DMS79 (cell line): ENCODE measurements around the gene CD247.

Source experiments
- DNase-seq: peaks from one replicate; lab custom pipeline; 2025; lab: John Stamatoyannopoulos, UW

The CD247 gene

DNA sequence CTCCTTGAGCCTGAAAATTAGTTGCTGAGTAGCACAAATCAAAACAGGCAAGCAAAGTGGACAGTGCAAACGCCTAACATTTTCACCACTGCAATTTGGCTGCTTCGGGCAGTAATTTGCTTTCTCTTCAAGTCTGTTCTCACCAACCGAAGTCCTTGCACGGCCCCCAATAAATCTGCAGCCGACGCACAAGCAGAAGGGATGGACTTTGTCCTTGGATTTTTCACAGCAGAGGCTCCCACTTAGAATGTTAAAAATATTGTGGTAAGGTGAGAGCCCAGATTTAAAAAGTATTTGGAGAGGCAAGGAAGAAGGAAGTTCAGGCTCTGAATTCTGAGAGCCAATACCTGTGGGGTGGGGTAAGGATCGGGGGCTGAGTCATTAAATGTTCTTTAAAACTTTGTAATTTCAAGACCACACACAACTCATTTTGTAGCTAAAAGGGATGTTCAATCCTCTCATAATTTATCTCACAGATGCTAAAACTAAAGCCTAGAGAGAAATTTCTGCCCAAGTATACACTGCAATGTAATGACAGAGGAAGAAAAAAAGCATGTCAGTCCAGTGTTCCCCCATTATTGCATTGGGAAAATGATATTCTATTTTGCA is 6.2 kb downstream of the CD247 start:
- no peak for DNase-seq

GRCh38 chr1:167511374-167511986 is 6.8 kb downstream of the CD247 start:
- no peak for DNase-seq

DNA sequence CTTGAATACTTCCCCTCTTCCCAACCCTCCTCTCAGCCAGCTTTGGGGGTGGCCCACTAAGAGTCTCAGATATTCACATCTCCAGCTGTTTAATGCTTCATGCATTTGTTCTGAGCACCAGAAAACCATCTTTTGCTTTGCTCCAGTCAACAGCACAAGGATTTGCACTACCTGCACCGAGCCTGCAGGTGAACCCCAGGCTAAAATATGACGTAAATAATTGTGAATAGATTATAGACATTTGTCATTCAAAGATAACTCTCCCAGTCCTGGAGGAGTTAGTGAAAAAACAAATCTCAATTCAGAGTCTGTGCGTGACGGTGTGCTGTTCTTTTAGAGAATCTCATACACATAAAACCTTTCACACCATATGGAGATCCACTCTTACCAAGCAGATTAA is 7.4 kb downstream of the CD247 start:
- no peak for DNase-seq

GRCh38 chr1:167510244-167510643 is 8.1 kb downstream of the CD247 start:
- no peak for DNase-seq

DNA sequence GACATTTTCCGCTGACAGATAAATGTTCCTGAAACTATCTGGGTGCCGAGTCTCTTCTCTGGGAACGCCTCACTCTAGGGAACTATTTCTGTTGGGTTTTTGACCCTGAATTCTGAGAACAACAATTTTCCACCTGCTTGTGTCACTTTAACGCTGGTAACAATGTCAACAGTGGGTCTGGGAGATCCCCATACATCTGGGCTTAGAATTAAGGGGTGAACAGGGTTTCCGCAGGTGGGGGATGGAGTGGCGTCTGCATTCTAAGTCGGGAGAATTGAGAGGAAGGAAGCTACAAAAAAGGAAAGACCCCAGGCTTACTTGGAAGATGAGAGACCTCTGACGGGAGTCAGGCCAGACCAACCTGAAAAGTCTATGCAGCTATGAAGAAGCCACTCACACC is 8.7 kb downstream of the CD247 start:
- no peak for DNase-seq

DNA sequence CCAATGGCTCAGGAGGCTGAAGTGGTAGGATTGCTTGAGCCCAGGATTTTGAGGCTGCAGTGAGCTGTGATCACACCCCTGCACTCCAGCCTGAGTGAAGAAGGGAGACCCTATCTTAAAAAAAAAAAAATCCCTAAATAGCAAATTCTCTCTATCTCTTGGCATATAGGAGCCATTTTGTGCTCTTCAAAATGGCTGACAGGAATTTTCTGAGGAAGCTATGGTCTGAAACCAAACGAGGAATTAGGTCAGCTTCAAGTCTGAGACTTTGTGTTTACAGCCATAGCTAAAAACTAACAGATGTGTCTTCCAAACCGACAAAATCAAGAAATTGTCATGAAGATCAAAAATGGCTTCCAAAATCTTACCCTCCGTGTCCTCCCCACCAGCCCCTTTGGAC is 10.6 kb downstream of the CD247 start:
- no peak for DNase-seq

- DNase-seq = no peak
Measured at GRCh38 chr1:167504467-167504827, 13.9 kb downstream of the CD247 start.

DNA sequence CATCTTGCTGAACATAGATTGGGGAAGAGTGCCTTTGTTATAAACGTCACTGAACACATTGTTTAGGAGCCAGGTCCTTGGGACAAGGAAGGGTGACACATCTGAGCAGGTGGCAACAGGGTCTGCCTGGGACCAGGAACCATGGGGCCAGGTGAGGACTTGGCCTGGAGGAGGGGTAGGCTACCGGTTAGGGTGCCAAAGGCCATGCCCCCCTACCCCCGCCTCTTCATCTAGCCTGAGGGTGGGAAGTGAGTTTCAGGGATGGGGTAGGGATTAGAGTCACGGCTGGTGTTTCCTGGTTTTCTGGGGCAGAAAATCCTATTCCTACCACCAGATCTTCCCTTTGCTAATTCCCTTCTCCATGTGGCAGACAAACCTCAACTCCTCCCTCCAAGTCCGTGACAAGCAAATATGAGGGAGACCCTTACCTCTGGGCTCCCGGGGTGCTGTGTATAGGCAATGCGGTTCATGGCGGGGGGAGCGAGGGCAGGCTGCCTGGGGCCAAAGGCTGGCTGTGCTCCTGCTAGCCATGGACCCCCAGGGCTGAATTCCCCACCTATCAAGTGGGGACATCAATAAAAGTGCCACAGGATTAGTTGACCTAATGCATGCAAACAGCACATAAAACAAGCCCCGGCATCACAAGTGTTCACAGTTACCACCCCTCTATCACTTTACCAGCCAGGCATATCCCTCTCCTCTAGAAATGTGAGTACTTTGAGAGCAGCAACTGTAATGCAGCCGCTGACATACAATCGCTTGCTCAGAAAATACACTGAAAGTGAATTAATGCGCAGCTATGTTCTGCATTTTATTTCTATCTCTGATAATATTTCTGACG is 14.5 kb downstream of the CD247 start:
- peak; percentile 60 for DNase-seq

GRCh38 chr1:167502719-167503462 is 15.4 kb downstream of the CD247 start:
- DNase-seq = no peak

- DNase-seq = no peak
Measured at GRCh38 chr1:167502192-167502551, 16.2 kb downstream of the CD247 start.

- DNase-seq = no peak
Measured at GRCh38 chr1:167501515-167502191, 16.7 kb downstream of the CD247 start.

- no peak for DNase-seq
Measured at GRCh38 chr1:167500283-167500860, 18.0 kb downstream of the CD247 start.

- no peak for DNase-seq
Measured at GRCh38 chr1:167499664-167500101, 18.6 kb downstream of the CD247 start.

GRCh38 chr1:167499106-167499505 is 19.2 kb downstream of the CD247 start:
- no peak for DNase-seq

GRCh38 chr1:167496797-167497619 is 21.3 kb downstream of the CD247 start:
- no peak for DNase-seq

GRCh38 chr1:167493372-167493771 is 25.0 kb downstream of the CD247 start:
- no peak for DNase-seq

DNA sequence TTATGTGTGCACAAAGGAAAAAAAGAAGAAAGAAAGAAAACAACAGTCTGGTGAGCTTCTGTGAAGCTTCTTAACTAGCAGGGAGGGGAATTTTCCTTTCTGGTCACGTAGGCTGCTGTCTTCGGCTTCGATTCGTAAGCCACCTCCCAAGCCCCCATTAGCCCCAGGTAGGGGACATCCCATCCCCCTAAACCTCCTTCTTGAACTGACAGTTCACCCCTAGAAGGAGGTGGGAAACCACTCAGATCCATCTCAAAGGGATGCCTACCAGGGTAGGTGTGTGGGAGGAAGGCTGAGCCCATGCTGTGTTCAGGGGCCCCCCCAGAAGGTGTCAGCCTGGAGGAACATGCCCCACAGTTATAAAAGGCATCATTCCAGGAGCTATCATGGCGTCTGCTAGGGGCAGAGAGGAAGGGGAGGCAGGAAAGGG is 25.8 kb downstream of the CD247 start:
- no peak for DNase-seq

- DNase-seq = peak; percentile 28
Measured at GRCh38 chr1:167491586-167492461, 26.5 kb downstream of the CD247 start.

DNA sequence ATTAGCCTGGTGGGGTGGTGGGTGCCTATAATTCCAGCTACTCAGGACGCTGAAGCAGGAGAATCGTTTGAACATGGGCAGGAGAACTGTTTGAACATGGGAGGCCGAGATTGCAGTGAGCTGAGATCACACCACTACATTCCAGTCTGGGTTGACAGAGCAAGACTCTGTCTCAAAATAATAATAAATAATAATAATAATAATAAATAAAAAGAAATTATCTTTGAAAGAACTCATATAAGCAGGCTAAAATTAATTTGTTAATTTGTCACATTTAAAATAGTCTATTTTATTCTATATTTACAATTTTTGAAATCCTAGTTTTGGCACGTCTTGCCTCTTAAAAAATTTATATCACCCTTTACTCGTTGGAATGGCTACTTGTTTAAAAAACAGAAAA is 27.6 kb downstream of the CD247 start:
- no peak for DNase-seq
